ENCODE measurements around the gene GLOD4. TPM values are rescaled to one million over a fixed set of nuclear protein-coding genes. Genes with fewer than 3 reads are reported as not detected.
A peak's percentile ranks its signal among the peaks of the same experiment; 100 is the strongest.
"Not testable (repeated sequence)": the region's sequence is repeated elsewhere in the genome, so short reads cannot be mapped to it uniquely, and the experiment has no call there.

Gene GLOD4
- polyA plus RNA-seq, 1 donor from 2014 or later = 100.0 TPM

DNA sequence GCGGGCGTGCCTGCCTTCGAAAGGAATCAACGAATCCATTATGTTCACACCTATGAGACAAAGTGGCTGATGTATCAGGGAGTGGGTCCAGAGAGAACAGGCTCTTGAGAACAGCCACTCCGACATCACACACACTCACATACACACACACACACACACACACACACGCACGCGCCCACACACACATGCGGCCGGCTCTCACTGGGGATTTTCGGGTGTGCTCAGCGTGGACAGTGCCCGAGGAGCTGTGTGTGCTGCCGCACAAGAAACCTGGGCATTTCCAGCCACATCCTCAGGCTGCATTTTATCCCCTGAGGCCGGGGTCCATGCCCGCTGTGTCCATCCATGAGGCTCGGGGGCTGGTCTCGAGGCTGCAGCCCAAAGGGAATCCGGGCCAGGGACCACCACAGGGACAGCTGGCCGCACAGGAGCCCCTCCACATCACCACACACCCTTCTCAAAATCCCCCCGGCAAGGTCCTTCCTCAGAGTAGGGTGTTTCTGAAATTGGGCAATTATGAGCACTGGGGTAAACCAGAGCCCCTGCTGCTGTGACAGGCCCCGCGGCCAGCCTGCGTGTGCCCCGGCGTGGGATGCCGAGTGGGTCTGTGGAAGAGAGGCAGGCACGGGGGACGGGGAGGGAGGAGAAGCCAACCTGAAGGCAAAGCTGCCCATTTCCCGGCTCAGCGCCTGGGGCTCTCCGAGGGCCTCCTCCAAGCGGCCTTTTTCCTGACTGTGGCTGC lies 24.9 kb upstream of the GLOD4 start:
- Mint-ChIP-seq H3K27ac (no peak overlapping the region), H3K4me1 (no peaks in the 10 kb centered on the region), H3K36me3 (no peaks in the 10 kb centered on the region), H3K9me3 (peaks cover 0 to under 1% (median 0%) of the 10 kb centered on the region in 3 donors), H3K4me3 (peak overlapping the region in 1 of 4 donors; percentile 28), H3K27me3 (peaks cover 4% of the 10 kb centered on the region)

- peak overlapping the region in 1 of 4 donors; percentile 28 for H3K4me3 Mint-ChIP-seq
- peaks cover 4% of the 10 kb centered on the region for H3K27me3 Mint-ChIP-seq
- H3K4me1 Mint-ChIP-seq = no peaks in the 10 kb centered on the region
- H3K27ac Mint-ChIP-seq = no peak overlapping the region
- no peaks in the 10 kb centered on the region for H3K9me3 Mint-ChIP-seq
- no peaks in the 10 kb centered on the region for H3K36me3 Mint-ChIP-seq
Measured at GRCh38 chr17:806346-806745, 24.3 kb upstream of the GLOD4 start.

GRCh38 chr17:805886-806285 lies 23.8 kb upstream of the GLOD4 start:
- not testable (repeated sequence) for H3K27me3 Mint-ChIP-seq, H3K4me1 Mint-ChIP-seq, H3K27ac Mint-ChIP-seq

GRCh38 chr17:804541-805435 lies 22.7 kb upstream of the GLOD4 start:
- Mint-ChIP-seq H3K27ac (no peak overlapping the region), H3K36me3 (no peaks in the 10 kb centered on the region), H3K4me3 (no peak overlapping the region), H3K27me3 (peaks cover 4% of the 10 kb centered on the region), H3K4me1 (peaks cover 0 to 1% (median 0%) of the 10 kb centered on the region in 3 donors), H3K9me3 (no peaks in the 10 kb centered on the region)

More at GRCh38 chr17:805886-806285, 23.8 kb upstream of the GLOD4 start:
- H3K9me3 Mint-ChIP-seq, H3K36me3 Mint-ChIP-seq, H3K4me3 Mint-ChIP-seq: not testable (repeated sequence)

GRCh38 chr17:802901-803881 lies 21.1 kb upstream of the GLOD4 start:
- H3K9me3 Mint-ChIP-seq = no peaks in the 10 kb centered on the region
- H3K27ac Mint-ChIP-seq = no peak overlapping the region
- no peak overlapping the region for H3K4me3 Mint-ChIP-seq
- H3K36me3 Mint-ChIP-seq = no peaks in the 10 kb centered on the region
- peaks cover 2% of the 10 kb centered on the region for H3K27me3 Mint-ChIP-seq
- peaks cover 0 to 1% (median 0%) of the 10 kb centered on the region in 3 donors for H3K4me1 Mint-ChIP-seq

DNA sequence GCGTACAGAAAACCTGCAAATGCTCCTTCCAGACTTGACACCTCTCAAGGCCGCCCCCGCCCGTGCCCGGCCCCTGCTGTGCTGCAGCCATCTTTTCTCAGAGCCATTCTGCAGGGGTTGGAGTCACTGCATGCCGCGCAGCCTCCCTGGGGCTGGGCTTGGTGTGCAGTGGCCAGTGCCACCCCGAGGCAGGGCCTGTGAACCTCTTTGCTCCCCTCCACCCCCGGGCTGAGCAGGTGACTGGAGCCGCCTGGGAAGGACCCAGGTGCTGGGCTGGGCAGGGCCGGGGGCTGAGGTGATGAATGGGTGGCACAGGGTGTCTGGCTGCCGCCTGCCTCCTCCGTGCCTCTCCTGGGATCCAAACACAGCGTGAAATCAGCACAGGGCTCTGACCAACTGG lies 20.4 kb upstream of the GLOD4 start:
- Mint-ChIP-seq H3K36me3 (no peaks in the 10 kb centered on the region), H3K9me3 (no peaks in the 10 kb centered on the region), H3K27ac (no peak overlapping the region), H3K4me1 (peaks cover 0 to 1% (median 0%) of the 10 kb centered on the region in 3 donors), H3K4me3 (no peak overlapping the region), H3K27me3 (peaks cover 1% of the 10 kb centered on the region)

- no peaks in the 10 kb centered on the region for H3K9me3 Mint-ChIP-seq
- no peak overlapping the region for H3K4me3 Mint-ChIP-seq
- no peaks in the 10 kb centered on the region for H3K36me3 Mint-ChIP-seq
- H3K27me3 Mint-ChIP-seq = no peaks in the 10 kb centered on the region
- H3K27ac Mint-ChIP-seq = peak overlapping the region in 1 of 3 donors; percentile 50
- peaks cover 0 to 1% (median 0%) of the 10 kb centered on the region in 3 donors for H3K4me1 Mint-ChIP-seq
Measured at GRCh38 chr17:801660-802059, 19.6 kb upstream of the GLOD4 start.

DNA sequence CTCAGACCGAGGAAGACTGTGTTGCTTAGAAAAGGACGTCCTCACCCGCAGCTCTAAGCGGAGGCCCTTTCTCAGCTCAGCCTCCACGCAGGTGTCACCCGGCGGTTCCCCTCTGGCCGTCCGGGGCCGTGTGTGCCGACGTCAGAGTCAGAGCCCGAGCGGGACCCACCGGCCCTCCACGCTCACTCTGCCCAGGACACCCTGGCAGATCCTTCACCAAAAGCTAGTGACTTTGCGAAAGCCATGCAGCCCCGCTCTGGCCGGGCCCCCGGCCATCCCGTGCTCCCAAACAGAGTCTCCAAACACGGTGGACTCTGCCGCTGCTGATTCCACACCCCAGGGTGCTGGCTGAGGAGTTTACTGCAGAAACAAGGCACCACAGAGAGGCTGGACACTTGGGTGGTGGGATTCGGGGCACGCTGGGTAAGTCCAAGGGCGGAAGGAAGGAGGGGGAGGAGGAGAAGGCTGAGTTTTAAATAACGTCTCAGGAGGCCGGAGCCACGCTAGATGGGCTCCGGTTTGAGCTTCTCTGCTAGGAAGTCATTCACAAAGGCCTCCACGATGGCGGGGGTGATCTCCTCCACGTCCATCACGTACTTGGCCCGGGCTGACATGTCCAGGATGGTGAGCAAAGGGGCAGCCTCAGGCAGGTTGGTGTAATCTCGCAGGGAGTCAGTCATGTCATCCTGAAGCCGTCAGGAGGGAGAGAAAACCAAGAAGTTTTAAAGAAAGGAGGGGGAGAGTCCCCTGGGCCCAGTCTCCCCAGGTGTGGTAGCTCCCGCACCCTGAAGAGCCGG lies 18.6 kb upstream of the GLOD4 start:
- Mint-ChIP-seq H3K27me3 (no peaks in the 10 kb centered on the region), H3K4me3 (no peak overlapping the region), H3K36me3 (no peaks in the 10 kb centered on the region), H3K9me3 (no peaks in the 10 kb centered on the region), H3K4me1 (peaks cover 0 to 1% (median 0%) of the 10 kb centered on the region in 3 donors), H3K27ac (no peak overlapping the region)

DNA sequence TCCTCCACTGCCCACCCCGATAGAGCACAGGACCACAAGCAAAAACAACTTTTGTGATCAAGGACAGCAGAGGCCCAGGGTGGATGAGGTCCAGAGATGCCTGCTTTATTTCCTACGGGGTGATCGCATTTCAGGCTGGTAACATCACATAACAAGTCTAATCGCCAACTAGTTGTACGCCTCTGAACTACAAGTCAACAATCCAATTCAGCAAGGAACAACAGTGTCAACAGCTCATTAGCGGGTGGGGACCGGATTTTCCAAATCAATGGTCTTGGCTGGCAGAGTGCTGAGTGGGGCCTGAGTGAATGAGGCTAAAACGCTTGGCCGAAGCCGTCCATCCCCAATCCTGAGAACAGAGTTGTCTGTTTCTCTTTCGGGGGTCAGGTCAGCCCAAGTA lies 17.2 kb upstream of the GLOD4 start:
- no peak overlapping the region for H3K4me3 Mint-ChIP-seq
- H3K36me3 Mint-ChIP-seq = no peaks in the 10 kb centered on the region
- no peaks in the 10 kb centered on the region for H3K27me3 Mint-ChIP-seq
- no peaks in the 10 kb centered on the region for H3K9me3 Mint-ChIP-seq
- H3K27ac Mint-ChIP-seq = no peak overlapping the region
- peaks cover 5 to 7% (median 6%) of the 10 kb centered on the region in 3 donors for H3K4me1 Mint-ChIP-seq

GRCh38 chr17:798246-798645 lies 16.2 kb upstream of the GLOD4 start:
- H3K9me3 Mint-ChIP-seq = no peaks in the 10 kb centered on the region

GRCh38 chr17:797236-797840 lies 15.3 kb upstream of the GLOD4 start:
- H3K36me3 Mint-ChIP-seq = no peaks in the 10 kb centered on the region
- no peak overlapping the region for H3K4me3 Mint-ChIP-seq
- H3K27me3 Mint-ChIP-seq = no peaks in the 10 kb centered on the region
- peak overlapping the region in 1 of 3 donors; percentile 35 for H3K27ac Mint-ChIP-seq
- no peaks in the 10 kb centered on the region for H3K9me3 Mint-ChIP-seq
- H3K4me1 Mint-ChIP-seq = peaks cover 6 to 7% (median 6%) of the 10 kb centered on the region in 3 donors

More at GRCh38 chr17:798246-798645, 16.2 kb upstream of the GLOD4 start:
- Mint-ChIP-seq H3K4me3 (no peak overlapping the region), H3K36me3 (no peaks in the 10 kb centered on the region), H3K4me1 (peaks cover 6 to 7% (median 6%) of the 10 kb centered on the region in 3 donors), H3K27me3 (no peaks in the 10 kb centered on the region), H3K27ac (no peak overlapping the region)

GRCh38 chr17:796609-797008 lies 14.5 kb upstream of the GLOD4 start:
- H3K36me3 Mint-ChIP-seq = peaks cover under 1% of the 10 kb centered on the region
- peaks cover 6 to 7% (median 6%) of the 10 kb centered on the region in 3 donors for H3K4me1 Mint-ChIP-seq
- H3K27ac Mint-ChIP-seq = peak overlapping the region in 2 of 3 donors; percentile 8 to 18
- no peaks in the 10 kb centered on the region for H3K9me3 Mint-ChIP-seq
- H3K27me3 Mint-ChIP-seq = no peaks in the 10 kb centered on the region
- H3K4me3 Mint-ChIP-seq = no peak overlapping the region

DNA sequence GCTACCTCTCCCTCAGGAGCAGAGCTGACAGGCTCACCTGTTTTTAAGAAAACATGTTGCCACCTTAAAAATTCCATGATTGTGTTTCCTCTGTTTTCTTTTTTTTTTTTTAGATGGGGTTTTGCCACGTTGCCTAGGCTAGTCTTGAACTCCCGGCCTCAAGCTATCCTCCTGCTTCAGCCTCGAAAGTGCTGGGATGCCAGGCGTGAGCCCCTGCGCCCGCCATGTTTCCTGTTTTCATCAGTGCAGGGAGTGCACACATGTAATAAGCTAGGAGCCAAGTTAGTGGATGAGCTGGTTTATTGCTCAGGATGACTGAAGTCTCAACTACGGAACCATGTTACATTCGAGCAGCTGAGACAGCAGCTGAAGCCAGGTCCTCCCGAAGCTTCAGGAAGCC lies 13.6 kb upstream of the GLOD4 start:
- Mint-ChIP-seq H3K36me3 (peaks cover 2% of the 10 kb centered on the region), H3K27me3 (no peaks in the 10 kb centered on the region), H3K4me1 (peaks cover 6 to 9% (median 7%) of the 10 kb centered on the region in 3 donors), H3K4me3 (no peak overlapping the region), H3K9me3 (no peaks in the 10 kb centered on the region), H3K27ac (peak overlapping the region in 1 of 3 donors; percentile 8)

All from IgD-negative memory B cell (primary cell).